Activated T-cell treated with anti-CD3 and anti-CD28 coated beads for 4 hours (primary cell): ENCODE measurements around the gene IPCEF1.
"Not testable (repeated sequence)": the region's sequence is repeated elsewhere in the genome, so short reads cannot be mapped to it uniquely, and the experiment has no call there.

Experiments
- DNase-seq: peaks from one replicate; pipeline ENCODE4 v3.0.0-alpha.2; 2020

The IPCEF1 gene

DNA sequence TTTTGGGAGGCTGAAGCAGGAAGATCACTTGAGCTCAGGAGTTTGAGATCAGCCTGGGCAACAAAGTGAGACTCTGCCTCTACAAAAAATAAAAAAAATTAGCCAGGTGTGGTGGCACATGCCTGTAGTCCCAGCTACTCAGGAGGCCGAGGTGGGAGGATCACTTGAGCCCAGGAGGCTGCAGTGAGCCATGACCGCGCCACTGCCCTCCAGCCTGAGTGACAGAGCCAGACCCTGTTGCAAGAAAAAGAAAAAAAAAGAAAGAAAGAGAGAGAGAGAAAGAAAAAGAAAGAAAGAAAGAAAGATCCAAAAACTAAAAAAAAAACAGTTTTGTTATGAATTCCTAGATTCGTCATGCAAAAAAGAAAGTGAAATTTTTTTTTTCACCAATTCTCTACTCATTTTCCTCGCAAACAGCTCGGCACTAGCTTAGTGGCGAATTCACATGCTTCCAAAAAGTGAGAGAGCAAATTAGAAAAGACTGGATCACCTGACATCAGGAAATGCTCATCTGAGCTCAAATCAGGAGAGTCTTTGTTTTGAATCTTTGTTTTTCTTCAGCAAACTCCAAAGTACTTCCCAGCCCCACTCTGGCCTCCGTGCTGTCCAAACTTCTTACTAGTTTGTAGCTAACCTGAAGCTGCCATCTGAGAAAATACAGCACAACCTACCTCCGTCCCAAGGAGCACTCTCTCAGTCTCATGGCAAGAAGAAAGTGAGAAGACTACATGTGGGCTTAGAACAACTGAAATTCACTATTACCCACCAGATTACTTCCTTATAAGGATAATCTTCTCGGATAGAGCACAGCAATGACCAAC is 27.0 kb downstream of the IPCEF1 start:
- no peak for DNase-seq

DNA sequence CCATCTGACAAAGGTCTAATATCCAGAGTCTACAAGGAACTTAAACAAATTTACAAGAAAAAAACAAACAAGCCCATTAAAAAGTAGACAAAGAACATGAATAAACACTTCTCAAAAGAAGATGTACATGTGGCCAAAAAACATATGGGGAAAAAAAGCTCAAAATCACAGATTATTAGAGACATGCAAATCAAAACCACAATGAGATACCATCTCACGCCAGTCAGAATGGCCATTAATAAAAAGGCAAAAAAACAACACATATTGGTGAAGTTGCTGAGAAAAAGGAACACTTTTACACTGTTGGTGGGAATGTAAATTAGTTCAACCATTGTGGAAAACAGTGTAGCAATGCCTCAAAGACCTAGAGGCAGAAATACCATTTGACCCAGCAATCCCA is 29.3 kb downstream of the IPCEF1 start:
- DNase-seq: not testable (repeated sequence)

DNA sequence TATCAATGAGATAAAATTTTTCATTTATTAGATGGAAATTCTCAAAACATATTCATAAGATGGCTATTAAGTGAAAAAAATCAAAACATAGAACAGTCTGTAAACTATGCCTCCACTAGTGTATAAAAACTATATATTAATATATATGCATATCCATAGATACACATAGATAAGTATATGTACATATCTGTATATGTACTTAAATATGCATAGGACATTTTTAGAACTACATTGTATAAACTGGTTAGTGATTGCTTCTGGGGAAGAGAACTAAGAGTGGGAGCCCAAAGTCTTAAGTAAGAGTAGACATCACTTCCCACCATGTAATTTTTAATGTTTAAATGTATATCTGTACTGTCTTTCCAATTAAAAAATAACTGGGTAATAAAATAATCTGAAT is 31.5 kb downstream of the IPCEF1 start:
- DNase-seq: no peak

DNA sequence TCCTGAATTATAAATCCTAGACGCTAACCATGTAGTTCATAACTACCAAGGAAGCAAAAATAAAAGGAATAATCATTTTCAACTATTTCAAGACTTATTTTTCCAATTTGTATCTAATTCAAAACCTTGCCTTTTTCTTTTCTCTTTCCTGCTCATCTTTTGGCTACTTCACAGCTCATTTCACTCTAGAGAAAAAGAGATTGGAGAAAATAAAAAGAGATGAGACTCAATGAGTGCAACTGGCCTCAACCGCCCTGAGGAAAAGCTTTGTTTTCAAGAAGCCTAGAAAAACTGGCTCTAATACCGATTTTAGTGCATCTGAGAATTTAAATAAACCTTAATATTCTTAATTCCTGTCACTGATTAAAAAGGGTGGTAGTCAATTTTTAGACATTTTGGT is 36.4 kb downstream of the IPCEF1 start:
- DNase-seq: no peak

DNA sequence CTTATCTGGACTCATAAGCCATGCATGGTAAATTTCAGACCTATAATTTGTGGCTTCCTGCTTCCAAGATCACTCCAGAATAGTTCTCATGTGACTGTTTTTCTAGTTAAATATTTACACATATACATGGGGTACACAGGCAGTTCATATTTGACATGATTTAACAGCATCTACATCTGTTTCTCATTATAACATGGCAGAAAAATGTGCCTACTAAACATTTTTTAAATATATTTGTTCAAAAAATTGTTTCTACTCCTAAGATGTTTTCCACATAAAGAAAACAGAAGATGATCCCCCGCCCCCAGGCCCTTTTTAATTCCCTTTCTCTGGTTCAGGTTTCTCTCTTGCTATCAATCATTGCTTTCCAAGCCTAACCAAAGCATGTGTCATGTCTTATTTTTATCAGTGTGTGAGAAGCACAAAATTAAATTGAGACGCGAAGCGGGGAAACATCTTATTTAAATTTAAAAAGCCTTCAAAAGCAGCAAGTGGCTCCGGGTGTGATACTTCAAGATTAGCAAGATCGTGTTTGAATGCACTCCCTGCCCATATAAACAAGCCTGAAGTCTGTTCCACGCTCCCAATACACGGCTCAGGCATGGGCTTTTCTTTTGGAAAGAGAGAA is 37.3 kb downstream of the IPCEF1 start:
- DNase-seq: no peak

DNA sequence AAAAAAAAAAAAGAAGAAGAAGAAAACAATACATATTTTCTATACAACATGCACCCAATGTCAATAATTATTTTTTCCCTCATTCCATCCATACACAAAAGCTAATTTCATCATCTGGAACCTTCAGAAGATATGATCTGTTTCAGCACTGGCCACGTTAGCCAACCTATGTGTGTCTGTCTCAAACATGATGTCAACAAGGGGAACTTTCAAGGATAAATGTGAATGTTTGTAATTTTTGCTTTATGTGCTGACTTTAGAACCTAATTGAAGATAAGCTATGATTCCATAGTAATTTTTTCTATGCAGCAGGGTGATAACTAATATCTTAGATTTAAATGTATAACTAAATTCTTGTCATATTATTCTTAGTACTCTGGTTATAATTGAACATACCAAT is 37.9 kb downstream of the IPCEF1 start:
- DNase-seq: no peak

DNA sequence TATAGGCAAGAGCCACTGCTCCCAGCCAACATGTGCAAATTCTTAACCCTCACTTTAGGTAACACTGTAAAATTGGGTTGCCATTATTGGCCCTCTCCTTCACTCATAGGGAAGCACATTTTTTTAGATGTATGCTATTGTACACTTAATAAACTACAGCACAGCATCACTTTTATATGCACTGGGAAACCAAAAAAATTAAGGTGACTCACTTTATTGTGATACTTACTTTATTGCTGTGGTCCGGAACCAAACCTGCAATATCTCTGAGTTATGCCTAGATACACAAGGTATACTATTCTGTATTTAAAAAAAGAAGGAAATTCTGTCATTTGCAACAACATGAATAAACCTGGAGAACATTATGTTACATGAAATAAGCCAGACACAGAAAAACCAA is 40.5 kb downstream of the IPCEF1 start:
- no peak for DNase-seq

DNA sequence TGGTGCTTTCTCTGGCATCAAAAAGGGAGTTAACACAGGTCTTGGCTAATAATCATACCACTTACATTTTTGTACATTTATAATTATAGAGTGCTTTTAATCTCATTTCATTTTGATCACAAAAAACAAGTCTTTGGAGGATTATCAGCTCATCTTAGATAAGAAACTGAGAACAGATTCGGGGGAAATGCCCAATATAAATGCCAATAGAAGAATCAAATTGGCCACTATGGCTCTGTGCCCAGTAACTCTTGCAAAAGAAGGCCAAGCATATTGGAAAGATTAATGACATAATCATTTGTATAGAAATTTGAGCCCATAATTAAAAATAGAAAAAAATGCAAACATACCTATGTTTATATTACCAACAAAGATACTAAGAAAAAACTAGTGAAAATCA is 42.5 kb downstream of the IPCEF1 start:
- no peak for DNase-seq

DNA sequence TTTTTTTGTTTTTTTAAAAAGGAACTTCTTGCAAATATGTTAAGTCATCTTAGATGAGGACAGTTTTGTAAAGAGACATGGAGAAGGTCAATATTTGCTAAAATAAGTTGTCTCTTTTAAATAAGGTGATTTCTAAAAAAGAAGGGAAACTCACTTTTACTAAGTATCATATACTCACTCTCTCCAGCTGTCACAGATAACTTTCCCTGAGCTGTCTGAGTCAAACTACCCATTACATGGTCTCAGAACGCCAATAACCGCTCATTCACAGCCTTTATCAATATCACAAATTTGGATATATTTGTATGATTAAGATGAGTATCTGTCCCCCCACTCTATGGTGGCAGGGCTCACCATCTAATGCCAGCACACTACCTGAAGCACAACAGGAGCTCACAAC is 47.6 kb downstream of the IPCEF1 start:
- no peak for DNase-seq

DNA sequence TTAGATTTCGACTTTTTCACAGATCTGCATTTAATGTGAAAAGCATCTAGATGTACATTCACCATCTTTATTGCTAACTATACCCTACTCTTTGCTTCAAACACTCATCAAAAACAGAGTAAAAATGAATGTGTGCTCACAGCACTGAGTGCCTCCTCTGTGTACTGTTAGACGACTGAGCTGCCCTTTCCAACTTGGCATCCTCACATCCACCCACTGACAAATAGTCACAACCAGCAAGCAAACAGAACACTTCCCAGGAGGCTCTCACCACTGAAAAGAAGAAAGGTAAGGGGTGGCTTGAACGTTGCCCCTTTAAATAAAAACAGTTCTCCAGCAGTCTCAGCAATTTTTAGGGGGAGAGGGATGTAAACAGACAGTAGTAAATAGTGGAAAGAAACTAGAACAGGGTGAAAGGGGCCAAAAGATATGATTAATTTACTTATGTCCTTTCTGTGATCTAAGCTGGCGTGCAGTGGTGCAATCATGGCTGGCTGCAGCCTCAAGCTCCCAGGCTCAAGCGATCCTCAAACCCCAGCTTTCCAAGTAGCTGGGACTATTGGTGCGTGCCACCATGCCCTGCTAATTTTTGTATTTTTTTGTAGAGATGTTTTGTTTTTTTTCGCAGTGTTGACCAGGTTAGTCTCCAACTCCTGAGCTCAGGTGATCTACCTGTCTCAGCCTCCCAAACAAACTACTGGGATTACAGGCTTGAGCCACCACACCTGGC is 48.7 kb downstream of the IPCEF1 start:
- no peak for DNase-seq

DNA sequence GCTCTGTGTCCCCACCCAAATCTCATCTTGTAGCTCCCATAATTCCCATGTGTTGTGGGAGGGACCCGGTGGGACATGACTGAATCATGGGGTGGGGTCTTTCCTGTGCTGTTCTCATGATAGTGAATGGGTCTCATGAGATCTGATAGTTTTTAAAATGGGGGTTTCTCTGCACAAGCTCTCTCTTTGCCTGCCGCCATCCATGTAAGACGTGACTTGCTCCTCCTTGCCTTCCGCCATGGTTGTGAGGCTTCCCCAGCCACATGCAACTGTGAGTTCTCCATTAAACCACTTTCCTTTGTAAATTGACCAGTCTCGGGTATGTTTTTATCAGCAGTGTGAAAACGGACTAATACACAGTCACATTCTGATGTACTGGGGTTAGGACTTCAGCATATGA is 49.5 kb downstream of the IPCEF1 start:
- DNase-seq: not testable (repeated sequence)

DNA sequence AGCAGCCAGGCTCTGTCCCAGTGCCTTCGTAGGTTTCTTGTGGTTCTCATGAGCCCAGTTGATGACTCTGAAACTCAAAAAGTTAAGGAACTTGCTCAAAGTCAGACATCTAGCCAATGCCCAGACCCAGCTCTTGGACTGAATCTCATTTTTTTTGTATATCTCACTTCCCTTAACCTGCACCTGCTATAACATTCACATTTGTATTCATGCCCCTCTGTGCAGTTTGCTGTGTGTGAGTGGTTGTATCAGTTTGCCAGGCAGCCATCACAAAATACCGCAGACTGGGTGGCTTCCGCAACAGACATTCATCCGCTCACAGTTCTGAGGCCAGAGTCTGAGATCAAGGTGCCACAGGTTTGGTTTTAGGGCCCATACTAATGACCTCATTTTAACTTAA is 49.9 kb downstream of the IPCEF1 start:
- no peak for DNase-seq

DNA sequence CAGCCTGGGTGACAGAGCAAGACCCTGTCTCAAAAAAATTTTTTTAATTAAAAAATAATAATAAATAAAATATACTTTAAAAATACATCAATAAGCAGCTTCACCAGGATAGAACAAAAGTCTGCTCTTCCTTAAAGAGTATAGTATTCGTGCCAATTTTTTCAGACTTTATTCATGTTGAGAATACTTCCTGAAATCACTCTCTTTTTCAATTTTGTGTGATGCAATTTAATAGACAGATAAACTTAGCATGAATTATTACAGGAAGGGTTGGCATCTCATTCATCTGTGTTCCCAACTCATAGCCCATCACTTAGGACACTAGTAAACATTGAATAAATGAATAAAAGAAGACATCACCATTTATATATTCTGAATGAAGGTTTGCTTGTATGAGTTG is 52.4 kb downstream of the IPCEF1 start:
- DNase-seq: no peak

DNA sequence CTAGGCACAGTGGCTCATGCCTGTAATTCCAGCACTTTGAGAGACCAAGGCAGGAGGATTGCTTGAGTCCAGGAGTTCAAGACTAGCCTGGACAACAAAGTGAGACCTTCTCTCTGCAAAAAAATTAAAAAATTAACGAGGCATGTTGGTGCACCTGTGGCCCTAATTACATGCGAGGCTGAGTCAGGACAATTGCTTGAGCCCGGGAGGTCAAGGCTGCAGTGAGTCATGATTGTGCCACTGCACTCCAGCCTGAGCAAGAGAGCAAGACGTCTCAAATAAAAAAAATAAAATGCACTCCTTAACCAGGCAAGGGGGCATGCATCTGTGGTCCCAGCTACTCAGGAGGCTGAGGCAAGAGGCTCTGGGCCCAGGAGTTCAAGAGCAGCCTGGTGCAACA is 53.0 kb downstream of the IPCEF1 start:
- not testable (repeated sequence) for DNase-seq

DNA sequence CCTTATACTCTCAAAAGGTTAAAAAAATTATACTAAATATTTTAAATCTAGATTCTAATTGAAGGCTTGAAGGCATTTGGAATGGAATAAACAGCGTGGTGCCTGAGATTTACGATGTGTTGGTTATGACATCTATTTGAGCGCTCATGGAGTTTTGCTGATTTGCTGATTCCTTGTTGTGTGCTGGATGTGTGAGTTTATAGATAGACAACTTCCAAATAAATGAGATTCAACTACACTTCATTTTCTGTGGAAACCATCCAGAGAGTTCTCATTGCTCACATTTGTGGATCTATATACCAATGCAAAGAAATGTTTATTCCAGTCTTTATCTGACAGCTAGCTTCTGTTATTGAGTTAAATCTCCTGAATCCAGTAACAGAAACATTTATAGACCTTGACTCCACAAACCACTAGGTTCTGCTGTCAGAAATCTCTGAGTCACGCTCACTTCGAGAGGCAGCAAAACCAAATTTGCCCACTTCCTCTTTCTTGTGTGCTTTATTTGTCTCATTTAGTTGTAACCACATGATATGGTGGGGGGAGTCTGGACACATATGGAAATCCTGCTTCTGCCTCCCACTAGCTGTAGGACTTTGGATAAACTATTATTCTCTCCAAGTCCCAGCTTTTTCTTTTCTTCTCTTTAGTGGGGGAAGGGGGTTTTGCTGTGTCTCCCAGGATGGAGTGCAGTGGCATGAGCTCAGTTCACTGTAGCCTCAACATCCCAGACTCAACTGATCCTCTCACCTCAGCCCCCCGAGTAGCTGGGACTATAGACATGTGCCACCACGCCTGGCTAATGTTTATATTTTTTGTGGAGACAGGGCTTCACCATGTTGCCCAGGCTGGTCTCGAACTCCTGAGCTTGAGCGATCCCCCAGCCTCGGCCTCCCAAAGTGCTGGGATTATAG is 54.5 kb downstream of the IPCEF1 start:
- DNase-seq: no peak

DNA sequence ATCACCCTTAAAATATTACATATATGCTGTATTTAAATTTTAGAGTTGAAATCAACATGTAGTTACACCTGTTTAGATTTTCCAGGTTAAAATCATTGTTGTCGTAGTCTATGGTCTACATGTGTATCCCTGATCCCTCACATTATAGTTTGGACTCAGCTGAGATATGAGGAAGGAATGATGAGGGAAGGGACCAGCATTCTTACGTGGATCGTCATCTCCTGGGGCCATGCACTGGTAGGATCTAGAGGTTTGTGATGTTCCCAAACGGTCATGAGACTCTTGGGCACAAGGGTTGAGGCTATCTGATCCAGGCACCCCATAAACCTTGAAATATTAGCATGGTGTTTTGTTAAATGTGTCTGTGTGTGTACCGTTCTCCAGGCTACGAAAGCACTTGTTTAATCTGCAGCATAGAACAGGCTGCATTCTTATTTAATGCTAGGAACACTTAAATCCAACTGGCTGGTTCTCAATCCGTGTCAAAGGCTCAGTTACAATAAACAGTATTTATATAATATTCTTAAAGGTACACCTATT is 55.4 kb downstream of the IPCEF1 start:
- no peak for DNase-seq

DNA sequence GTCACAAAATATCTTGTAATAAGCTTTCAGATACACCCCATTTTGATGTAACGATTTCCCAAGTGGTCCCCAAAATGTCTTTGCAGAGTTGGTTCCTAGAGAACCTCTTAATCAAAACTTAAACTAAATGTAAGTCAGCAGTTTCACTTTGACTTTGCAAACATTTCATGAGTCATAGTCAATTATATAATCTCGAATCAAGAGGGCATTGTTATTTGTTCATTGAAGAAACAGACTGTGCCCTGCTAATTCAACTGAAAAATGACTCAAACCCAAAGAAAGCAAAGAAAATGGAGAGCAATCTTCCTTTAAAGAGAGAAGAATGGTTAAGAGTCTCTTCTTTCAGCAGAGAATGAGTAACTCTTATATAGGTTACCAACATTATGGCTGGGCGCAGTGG is 58.3 kb downstream of the IPCEF1 start:
- DNase-seq: no peak

DNA sequence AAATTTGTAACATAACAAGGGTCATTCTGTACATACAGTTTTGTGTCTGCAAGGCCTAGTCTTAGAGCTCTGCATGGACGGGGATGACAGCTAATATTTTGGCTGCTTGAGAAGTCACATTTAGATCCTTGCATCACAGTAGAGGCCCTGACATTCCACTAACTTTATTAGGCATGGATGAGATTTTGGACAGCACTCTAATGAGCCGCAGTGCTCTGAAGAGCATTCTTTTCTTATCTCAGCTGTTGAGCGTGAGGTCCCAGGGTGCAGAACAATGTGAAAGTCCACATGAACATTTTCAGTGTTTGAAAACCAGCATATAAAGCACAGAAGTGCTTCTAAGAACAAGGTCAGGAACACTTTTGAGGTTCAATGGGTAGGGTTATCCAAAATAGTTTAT is 58.9 kb downstream of the IPCEF1 start:
- DNase-seq: no peak

DNA sequence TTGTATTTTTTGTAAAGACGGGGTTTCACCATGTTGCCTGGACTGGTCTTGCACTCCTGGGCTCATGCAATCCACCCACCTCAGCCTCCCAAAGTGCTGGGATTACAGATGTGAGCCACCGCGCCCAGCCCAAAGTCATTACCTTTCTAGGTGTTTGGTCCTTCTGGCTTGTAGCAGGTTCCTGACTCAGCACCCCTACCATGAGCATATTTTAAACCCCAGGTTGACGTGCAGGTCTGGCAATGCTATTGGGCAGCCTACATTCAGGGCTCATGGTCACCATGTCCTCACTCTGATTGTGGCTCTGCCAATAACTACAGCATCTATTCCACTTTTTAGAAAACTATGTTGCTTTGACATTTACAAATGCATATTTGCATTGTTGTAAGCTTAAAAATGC is 59.4 kb downstream of the IPCEF1 start:
- DNase-seq: no peak

DNA sequence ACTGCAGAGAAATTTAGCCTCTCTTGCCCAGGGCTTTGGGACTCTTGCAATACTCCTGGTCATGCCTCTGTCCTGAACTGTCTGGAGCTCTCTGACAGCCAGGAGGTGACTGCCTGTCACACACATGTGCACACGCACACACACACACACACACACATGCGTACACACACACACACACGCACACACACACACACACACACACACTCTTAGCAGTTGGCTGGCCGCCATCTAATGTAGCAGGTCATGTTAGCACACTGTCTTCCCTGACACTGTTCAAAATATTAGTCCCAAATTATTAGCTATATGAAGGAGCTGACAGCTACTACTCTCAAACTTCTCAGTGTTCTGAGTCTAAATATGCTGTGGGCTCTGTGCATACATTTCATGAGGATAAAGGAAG is 60.9 kb downstream of the IPCEF1 start:
- no peak for DNase-seq

DNA sequence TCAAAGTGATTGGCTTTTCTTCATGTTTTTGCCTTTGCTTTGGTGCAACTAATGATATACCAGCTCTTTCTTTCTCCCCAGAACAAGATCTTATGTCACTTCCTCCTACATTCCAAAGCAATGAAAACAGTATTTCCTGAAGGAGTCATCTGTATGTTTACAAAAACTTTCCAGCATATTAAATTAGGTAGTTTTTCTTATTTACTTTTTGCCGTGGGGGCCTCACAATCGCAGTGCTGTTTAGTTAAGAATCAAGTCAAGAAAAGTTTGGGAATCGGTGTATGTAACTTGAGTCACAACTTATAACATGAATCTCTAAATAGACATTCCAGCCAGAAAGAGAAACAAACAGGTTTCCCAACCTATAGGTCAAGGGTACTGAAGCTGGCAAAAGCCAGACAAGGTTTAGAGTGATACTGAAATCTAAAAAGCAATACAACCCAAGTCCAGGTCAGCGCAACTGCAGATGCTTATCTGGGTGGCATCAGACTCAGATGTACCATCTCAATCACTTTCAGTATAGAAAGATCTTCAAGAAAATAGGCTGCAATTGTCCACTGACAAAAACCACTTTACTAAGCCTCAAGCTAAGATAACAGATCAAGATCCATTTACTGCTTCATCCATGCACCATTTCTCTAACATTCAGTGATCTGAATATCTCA is 63.6 kb downstream of the IPCEF1 start:
- no peak for DNase-seq

DNA sequence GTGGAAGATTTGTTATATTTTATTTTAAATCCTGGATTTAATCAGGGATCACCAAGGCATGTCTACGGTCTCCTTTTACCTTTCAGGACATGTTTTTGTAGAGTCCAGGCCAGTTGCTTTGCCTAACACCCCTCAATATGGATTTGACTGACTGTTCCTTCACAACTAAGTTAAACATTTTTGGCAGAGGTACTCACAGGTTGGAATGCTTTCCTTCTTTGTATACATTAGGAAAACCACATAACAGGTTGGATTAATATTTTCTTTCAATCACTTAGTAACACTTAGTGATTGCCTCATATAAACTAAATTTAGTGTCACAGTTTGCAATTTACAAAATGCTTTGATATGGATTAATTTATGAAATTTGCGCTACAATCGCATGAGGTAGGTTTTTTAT is 64.5 kb downstream of the IPCEF1 start:
- DNase-seq: no peak
